Measurements from ENCODE around the gene TMEM198. TPM values are rescaled to one million over a fixed set of nuclear protein-coding genes. Genes with fewer than 3 reads are reported as not detected.

Gene TMEM198
- total RNA-seq, 1 donor from 2014 or later: 8.2 TPM

- no peak overlapping the region for H3K27ac Mint-ChIP-seq
Measured at GRCh38 chr2:219556413-219556812, 12.6 kb downstream of the TMEM198 start.

DNA sequence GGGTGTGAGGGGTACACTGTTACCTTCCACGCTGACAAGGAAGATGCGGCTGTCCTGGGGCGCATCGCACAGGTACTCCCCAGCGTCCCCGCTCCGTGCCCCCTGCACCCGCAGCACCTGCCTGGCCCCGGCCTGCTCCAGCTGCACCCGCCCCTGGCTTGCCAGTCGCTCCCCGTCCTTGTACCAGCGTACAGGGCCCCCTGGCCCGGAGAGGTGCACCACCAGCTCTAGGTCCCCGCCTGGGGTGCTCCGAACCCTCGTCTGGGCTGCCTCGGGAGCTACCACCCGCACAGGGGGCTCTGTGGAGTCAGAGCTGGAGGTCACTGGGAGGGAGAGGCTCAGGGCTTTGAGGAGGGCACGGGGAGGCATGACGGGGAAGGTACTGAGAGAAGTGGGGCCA lies 13.5 kb downstream of the TMEM198 start:
- Mint-ChIP-seq H3K4me3 (ENCODE audit: low read depth) (no peak overlapping the region), H3K36me3 (ENCODE audit: insufficient read depth) (peaks cover 13% of the 10 kb centered on the region), H3K4me1 (ENCODE audit: low read depth) (peaks cover 11% of the 10 kb centered on the region), H3K27me3 (peaks cover 12% of the 10 kb centered on the region), H3K9me3 (ENCODE audit: low read depth) (no peaks in the 10 kb centered on the region), H3K27ac (no peak overlapping the region)
- TF ChIP-seq, protein P1, sequence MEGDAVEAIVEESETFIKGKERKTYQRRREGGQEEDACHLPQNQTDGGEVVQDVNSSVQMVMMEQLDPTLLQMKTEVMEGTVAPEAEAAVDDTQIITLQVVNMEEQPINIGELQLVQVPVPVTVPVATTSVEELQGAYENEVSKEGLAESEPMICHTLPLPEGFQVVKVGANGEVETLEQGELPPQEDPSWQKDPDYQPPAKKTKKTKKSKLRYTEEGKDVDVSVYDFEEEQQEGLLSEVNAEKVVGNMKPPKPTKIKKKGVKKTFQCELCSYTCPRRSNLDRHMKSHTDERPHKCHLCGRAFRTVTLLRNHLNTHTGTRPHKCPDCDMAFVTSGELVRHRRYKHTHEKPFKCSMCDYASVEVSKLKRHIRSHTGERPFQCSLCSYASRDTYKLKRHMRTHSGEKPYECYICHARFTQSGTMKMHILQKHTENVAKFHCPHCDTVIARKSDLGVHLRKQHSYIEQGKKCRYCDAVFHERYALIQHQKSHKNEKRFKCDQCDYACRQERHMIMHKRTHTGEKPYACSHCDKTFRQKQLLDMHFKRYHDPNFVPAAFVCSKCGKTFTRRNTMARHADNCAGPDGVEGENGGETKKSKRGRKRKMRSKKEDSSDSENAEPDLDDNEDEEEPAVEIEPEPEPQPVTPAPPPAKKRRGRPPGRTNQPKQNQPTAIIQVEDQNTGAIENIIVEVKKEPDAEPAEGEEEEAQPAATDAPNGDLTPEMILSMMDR (IDR thresholded peaks at IDR 0.05; ENCODE audit: unreplicated experiment): no peak
- DNase-seq (ENCODE audit: low spot score, unreplicated experiment): no peak

More at GRCh38 chr2:219556413-219556812, 12.6 kb downstream of the TMEM198 start:
- no peaks in the 10 kb centered on the region for H3K9me3 Mint-ChIP-seq (ENCODE audit: low read depth)
- H3K4me1 Mint-ChIP-seq (ENCODE audit: low read depth): peaks cover 6% of the 10 kb centered on the region
- TF ChIP-seq, protein P1 (IDR thresholded peaks at IDR 0.05; ENCODE audit: unreplicated experiment): no peak
- DNase-seq (ENCODE audit: low spot score, unreplicated experiment): no peak
- H3K27me3 Mint-ChIP-seq: peaks cover 15% of the 10 kb centered on the region
- H3K36me3 Mint-ChIP-seq (ENCODE audit: insufficient read depth): peaks cover 13% of the 10 kb centered on the region
- no peak overlapping the region for H3K4me3 Mint-ChIP-seq (ENCODE audit: low read depth)

GRCh38 chr2:219557791-219558785 lies 14.3 kb downstream of the TMEM198 start:
- peaks cover 11% of the 10 kb centered on the region for H3K4me1 Mint-ChIP-seq (ENCODE audit: low read depth)
- no peaks in the 10 kb centered on the region for H3K9me3 Mint-ChIP-seq (ENCODE audit: low read depth)
- H3K36me3 Mint-ChIP-seq (ENCODE audit: insufficient read depth): peaks cover 15% of the 10 kb centered on the region
- TF ChIP-seq, protein P1 (IDR thresholded peaks at IDR 0.05; ENCODE audit: unreplicated experiment): no peak
- no peak overlapping the region for H3K27ac Mint-ChIP-seq
- H3K4me3 Mint-ChIP-seq (ENCODE audit: low read depth): no peak overlapping the region
- DNase-seq (ENCODE audit: low spot score, unreplicated experiment): no peak
- peaks cover 12% of the 10 kb centered on the region for H3K27me3 Mint-ChIP-seq

- no peak overlapping the region for H3K4me3 Mint-ChIP-seq (ENCODE audit: low read depth)
- no peak overlapping the region for H3K27ac Mint-ChIP-seq
- TF ChIP-seq, protein P1 (IDR thresholded peaks at IDR 0.05; ENCODE audit: unreplicated experiment): no peak
- peaks cover 11% of the 10 kb centered on the region for H3K4me1 Mint-ChIP-seq (ENCODE audit: low read depth)
- H3K36me3 Mint-ChIP-seq (ENCODE audit: insufficient read depth): peaks cover 19% of the 10 kb centered on the region
- no peak for DNase-seq (ENCODE audit: low spot score, unreplicated experiment)
- no peaks in the 10 kb centered on the region for H3K9me3 Mint-ChIP-seq (ENCODE audit: low read depth)
- H3K27me3 Mint-ChIP-seq: no peaks in the 10 kb centered on the region
Measured at GRCh38 chr2:219559156-219559915, 15.5 kb downstream of the TMEM198 start.
